GM13976 (cell line): ENCODE data around the gene SLC17A9.

ENCODE experiments used
- DNase-seq: peaks from one replicate; pipeline ENCODE4 v3.0.0; 2012; ENCODE audit warnings: low spot score
- in situ Hi-C: fragments of 300-500 bp; cut with MboI; formaldehyde crosslinking; loops from one replicate; pipeline ENCODE4 v1.12.0; 2022; ENCODE audit warnings: low sequenced_read_pairs, mixed read lengths, inconsistent platforms; ENCODE audit not compliant: unreplicated experiment
- TF ChIP-seq, protein P1 (sequence below): IDR thresholded peaks from 2 replicates; pipeline ENCODE4 v1.5.1; 2012; ENCODE audit warnings: borderline replicate concordance, mild to moderate bottlenecking; ENCODE audit not compliant: insufficient read depth; ENCODE audit errors: extremely low read depth, missing control alignments, control extremely low read depth

The SLC17A9 gene

DNA sequence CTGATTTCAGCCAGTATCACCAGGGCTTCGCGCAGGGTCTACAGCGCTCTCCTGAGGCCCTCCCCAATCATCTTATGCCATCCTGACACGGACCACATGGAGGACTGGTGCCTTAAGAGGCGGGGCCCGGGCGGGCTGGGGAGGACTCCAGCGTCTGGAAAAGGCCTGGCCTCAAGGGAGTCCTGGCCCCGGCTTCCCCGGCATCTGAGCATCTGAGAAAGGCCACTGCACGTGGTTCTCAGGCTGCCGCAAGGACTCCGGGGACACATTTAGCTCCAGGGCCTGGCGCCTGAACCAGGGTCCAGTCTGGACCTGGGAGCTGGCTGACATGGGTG, 32.9 kb downstream of the SLC17A9 start:
- TF ChIP-seq, protein P1, sequence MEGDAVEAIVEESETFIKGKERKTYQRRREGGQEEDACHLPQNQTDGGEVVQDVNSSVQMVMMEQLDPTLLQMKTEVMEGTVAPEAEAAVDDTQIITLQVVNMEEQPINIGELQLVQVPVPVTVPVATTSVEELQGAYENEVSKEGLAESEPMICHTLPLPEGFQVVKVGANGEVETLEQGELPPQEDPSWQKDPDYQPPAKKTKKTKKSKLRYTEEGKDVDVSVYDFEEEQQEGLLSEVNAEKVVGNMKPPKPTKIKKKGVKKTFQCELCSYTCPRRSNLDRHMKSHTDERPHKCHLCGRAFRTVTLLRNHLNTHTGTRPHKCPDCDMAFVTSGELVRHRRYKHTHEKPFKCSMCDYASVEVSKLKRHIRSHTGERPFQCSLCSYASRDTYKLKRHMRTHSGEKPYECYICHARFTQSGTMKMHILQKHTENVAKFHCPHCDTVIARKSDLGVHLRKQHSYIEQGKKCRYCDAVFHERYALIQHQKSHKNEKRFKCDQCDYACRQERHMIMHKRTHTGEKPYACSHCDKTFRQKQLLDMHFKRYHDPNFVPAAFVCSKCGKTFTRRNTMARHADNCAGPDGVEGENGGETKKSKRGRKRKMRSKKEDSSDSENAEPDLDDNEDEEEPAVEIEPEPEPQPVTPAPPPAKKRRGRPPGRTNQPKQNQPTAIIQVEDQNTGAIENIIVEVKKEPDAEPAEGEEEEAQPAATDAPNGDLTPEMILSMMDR: no peak
- in situ Hi-C loops: no loop called here
- no peak for DNase-seq

DNA sequence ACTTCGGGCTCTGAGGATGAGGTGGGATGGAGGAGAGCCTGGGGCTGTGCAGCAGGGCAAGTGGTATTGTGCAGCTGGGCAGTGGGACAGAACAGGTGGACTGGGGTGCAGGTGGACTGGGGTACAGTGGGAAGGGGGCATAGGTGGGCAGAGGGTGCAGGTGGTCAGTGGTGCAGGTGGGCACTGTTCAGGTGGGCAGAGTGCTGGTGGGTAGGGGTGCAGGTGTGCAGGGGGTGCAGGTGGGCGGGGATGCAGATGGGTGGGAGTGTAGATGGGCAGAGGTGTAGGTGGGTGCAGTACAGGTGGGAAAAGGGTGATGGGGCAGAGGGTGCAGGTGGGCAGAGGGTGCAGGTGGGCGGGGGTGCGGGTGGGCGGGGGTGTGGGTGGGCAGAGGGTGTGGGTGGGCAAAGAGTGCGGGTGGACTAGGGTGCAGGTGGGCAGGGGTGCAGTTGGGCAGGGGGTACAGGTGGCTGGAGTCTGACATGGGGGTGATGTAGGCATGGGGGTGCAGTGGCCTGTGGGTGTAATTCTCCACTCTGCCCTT, 33.8 kb downstream of the SLC17A9 start:
- TF ChIP-seq, protein P1: no peak
- in situ Hi-C loops: no loop called here
- no peak for DNase-seq

DNA sequence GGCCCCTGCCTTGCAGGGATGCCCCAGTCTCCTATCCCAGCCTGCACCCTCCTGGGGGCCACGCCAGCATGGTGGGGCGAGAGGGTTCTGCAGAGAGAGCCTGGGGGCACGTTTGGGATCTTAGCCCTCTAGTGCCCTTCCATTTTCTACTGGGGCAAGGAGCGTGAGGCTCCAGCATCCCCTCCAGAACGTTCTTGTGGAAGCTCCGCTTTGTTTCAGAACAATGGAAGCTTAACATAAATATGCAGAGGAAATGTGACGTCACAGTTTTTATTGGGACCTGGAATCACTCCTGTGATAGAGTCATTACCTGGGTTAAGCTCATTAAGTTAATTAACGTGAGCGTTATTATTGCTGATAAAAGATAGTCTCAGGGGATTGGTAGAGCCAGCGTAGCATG, 34.6 kb downstream of the SLC17A9 start:
- in situ Hi-C loops: no loop called here
- DNase-seq: no peak
- TF ChIP-seq, protein P1: no peak

DNA sequence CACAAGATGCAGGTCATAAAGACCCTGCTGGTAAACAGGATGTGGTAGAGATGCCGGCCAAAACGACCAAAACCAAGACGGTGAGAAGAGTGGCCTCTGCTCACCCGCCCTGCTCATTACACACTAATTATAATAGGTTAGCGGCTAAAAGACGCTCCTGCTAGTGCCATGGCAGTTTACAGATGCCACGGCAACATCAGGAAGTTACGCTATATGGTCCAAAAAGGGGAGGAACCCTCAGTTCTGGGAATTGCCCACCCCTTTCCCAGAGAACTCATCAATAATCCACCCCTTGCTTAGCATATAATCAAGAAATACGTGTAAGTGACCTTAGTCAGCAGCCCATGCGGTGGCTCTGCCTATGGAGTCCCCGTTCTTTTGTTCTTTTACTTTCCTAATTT, 36.7 kb downstream of the SLC17A9 start:
- TF ChIP-seq, protein P1: no peak
- in situ Hi-C loops: no loop called here
- no peak for DNase-seq

DNA sequence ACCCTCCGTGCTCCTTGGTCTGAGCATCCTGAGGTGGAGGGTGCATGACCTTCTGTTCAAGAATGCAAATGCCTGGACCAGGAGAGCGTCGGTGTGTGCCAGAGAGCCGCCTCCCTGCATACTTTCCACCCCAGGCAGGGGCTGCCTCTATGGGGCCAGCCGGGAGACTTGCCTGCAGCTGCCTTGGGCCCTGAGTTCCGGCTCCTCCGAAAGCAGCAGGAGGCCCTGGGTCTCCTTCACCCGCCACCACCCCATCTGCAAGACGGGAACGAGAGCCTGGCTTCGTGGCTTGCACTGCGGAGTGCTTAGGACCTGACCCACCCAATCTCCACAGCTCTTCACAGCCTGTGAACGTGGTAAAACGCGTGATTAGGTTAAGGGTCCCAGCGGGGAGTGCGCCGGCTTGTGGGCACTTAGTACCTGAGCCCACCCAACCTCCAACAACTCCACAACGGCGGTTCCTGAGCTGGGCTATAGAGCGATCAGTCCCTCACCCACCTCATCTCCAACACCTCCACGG, 37.9 kb downstream of the SLC17A9 start:
- TF ChIP-seq, protein P1: no peak
- DNase-seq: no peak
- in situ Hi-C loops: no loop called here

DNA sequence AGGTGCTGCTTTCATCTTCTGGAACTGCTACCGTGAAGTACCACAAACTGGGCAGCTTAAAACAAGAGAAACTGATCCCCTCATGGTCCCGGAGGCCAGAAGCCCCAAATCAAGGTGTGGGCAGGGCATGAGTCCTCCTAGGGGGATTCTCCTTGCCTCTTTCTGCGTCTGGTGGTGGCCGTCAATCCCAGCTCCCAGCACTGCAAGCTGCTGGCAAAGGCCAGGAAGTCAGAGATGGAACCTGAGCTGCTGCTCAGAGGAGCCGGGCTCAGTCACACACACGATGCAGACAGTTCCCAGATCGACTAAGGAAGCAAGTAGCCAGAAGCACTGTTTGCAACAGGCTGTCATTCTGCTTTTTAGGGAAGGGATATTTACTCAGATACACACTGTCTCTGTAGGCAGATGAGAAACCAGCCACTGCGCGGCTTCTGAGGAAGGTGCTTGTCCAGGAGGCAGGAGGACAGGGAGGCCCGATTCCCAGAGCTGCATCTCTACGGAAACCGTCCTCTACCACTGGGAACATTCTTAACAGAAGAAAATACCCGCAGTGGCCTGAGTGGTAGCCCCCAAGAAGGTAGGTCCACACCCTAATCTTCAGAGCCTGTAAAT, 38.8 kb downstream of the SLC17A9 start:
- TF ChIP-seq, protein P1: no peak
- DNase-seq: no peak
- in situ Hi-C loops: no loop called here
